ENCODE results near the gene ZNF512.

DNA sequence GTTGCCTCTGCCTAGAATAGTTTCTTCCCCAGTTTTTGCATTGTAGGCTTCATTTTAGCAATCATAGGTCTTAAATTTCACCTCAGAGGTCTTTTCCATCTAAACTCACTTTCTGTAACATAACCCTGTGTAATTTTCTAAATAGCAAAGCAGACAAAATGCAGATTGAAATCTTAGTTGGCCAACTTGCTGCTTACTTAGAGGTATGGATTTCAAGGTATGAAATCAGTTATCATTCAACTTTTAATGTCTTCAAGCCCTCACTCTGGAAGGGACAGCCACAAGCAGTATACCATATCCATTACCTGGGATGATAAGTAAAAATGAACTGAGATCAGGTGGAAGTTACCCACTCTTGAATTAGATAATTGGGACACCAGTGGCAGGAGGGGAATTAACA is 42.1 kb downstream of the ZNF512 start:
- no peak for TF ChIP-seq POLR2A (IDR thresholded peaks at IDR 0.05)
- TF ChIP-seq, protein P1, sequence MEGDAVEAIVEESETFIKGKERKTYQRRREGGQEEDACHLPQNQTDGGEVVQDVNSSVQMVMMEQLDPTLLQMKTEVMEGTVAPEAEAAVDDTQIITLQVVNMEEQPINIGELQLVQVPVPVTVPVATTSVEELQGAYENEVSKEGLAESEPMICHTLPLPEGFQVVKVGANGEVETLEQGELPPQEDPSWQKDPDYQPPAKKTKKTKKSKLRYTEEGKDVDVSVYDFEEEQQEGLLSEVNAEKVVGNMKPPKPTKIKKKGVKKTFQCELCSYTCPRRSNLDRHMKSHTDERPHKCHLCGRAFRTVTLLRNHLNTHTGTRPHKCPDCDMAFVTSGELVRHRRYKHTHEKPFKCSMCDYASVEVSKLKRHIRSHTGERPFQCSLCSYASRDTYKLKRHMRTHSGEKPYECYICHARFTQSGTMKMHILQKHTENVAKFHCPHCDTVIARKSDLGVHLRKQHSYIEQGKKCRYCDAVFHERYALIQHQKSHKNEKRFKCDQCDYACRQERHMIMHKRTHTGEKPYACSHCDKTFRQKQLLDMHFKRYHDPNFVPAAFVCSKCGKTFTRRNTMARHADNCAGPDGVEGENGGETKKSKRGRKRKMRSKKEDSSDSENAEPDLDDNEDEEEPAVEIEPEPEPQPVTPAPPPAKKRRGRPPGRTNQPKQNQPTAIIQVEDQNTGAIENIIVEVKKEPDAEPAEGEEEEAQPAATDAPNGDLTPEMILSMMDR (IDR thresholded peaks at IDR 0.05): no peak
- TF ChIP-seq POLR2AphosphoS5 (IDR thresholded peaks at IDR 0.05): no peak
